Activated naive CD8-positive, alpha-beta T cell treated with anti-CD3 and anti-CD28 coated beads, Interleukin-2, amount 10 ng/mL, durations not matched to agents 7 days and 5 days (primary cell): ENCODE measurements around the gene TSPAN18. TPM values are rescaled to one million over a fixed set of nuclear protein-coding genes. Genes with fewer than 3 reads are reported as not detected.

ENCODE experiments used
- ATAC-seq: fragments of 150-1000 bp; cut with Tn5 transposase; one replicate; pipeline ENCODE4 v1.10.0; 2021; ENCODE audit warnings: low read depth, moderate library complexity
- POLR2A ChIA-PET: fragments of 350-600 bp; sonication (Branson Sonifier 250); formaldehyde crosslinking; loops from one replicate; lab custom pipeline; 2021; ENCODE audit warnings: antibody characterized with exemption; lab: Charles Lee
- DNase-seq: peaks from one replicate; pipeline ENCODE4 v3.0.0; 2021
- H3K27ac Mint-ChIP-seq: one replicate; pipeline ENCODE4 v1.8.0; 2022; ENCODE audit warnings: mild to moderate bottlenecking, mixed read lengths
- H3K27me3 Mint-ChIP-seq: one replicate; pipeline ENCODE4 v1.8.0; 2022; ENCODE audit warnings: mild to moderate bottlenecking, moderate library complexity, mixed read lengths
- H3K36me3 Mint-ChIP-seq: one replicate; pipeline ENCODE4 v1.8.0; 2021; ENCODE audit warnings: mild to moderate bottlenecking, mixed read lengths
- H3K4me1 Mint-ChIP-seq: one replicate; pipeline ENCODE4 v1.8.0; 2021; ENCODE audit warnings: mixed read lengths
- H3K4me3 Mint-ChIP-seq: one replicate; pipeline ENCODE4 v1.8.0; 2022; ENCODE audit warnings: mild to moderate bottlenecking, moderate library complexity, mixed read lengths
- H3K9me3 Mint-ChIP-seq: one replicate; pipeline ENCODE4 v1.8.0; 2021; ENCODE audit warnings: mixed read lengths
- total RNA-seq, 2 experiments: library from RNA; stranded (reverse); gene quantifications; one replicate each; pipeline ENCODE4 v1.2.3, GENCODE V29; 2021

The TSPAN18 gene
- total RNA-seq, 2 experiments from 2014 or later, result 4.9 to 5.2 TPM

DNA sequence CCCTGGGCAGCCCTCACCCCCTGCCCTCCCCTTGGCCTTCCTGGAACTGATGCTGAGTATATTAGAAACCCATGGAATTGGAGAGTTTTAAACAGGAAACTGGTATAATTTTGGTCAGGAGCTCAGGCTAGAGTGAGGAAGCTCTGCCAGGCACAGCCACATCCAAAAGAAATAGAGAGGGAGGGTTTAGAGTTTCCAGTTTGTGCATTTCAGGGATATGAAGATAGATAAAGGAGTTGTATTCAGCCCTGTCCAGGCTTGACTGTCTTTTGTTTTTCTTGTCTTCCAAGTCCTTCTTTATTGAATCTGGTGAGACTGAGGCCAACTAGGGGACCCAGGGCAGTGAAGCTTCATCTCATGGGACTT is 71.8 kb downstream of the TSPAN18 start:
- no peak overlapping the region for H3K4me3 Mint-ChIP-seq
- ATAC-seq (no peak), DNase-seq (no peak)
- H3K36me3 Mint-ChIP-seq, result no peaks in the 10 kb centered on the region
- no peaks in the 10 kb centered on the region for H3K4me1 Mint-ChIP-seq
- H3K9me3 Mint-ChIP-seq, result no peaks in the 10 kb centered on the region
- POLR2A ChIA-PET, result no interaction called here
- H3K27ac Mint-ChIP-seq, result no peak overlapping the region
- peaks cover 14% of the 10 kb centered on the region for H3K27me3 Mint-ChIP-seq

DNA sequence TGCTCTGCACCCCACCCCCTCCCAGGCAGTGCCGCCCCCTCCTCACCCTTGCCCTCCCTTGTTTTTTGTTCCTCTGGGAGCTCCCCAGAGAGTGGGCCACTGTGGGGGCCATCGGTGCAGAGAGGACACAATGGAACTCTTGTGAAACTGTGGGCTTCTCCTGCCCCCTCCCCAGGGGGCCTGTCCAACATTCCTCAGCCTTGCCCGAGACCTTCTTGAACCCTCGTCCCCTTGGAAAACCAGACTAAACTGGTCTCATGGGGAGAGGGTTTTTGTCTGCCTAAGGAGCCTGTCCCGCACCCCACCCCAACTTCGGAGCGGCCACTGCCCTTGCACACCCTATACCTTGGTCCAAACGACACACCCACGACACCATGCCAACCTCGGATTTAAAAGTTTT is 72.2 kb downstream of the TSPAN18 start:
- Mint-ChIP-seq H3K4me1 (no peaks in the 10 kb centered on the region), H3K9me3 (no peaks in the 10 kb centered on the region), H3K4me3 (no peak overlapping the region), H3K36me3 (no peaks in the 10 kb centered on the region), H3K27me3 (peaks cover 14% of the 10 kb centered on the region), H3K27ac (no peak overlapping the region)
- no peak for ATAC-seq
- DNase-seq, result no peak
- POLR2A ChIA-PET, result no interaction called here

- no peak overlapping the region for H3K27ac Mint-ChIP-seq
- no peaks in the 10 kb centered on the region for H3K4me1 Mint-ChIP-seq
- POLR2A ChIA-PET, result no interaction called here
- peaks cover 16% of the 10 kb centered on the region for H3K27me3 Mint-ChIP-seq
- no peaks in the 10 kb centered on the region for H3K36me3 Mint-ChIP-seq
- no peaks in the 10 kb centered on the region for H3K9me3 Mint-ChIP-seq
- ATAC-seq (no peak), DNase-seq (no peak)
- H3K4me3 Mint-ChIP-seq, result no peak overlapping the region
Measured at GRCh38 chr11:44802347-44802746, 75.6 kb downstream of the TSPAN18 start.

- no peak for DNase-seq
- no peak for ATAC-seq
- Mint-ChIP-seq H3K36me3 (no peaks in the 10 kb centered on the region), H3K9me3 (no peaks in the 10 kb centered on the region), H3K27me3 (peaks cover 16% of the 10 kb centered on the region), H3K27ac (no peak overlapping the region), H3K4me3 (no peak overlapping the region), H3K4me1 (no peaks in the 10 kb centered on the region)
- POLR2A ChIA-PET, result no interaction called here
Measured at GRCh38 chr11:44803009-44803408, 76.2 kb downstream of the TSPAN18 start.

DNA sequence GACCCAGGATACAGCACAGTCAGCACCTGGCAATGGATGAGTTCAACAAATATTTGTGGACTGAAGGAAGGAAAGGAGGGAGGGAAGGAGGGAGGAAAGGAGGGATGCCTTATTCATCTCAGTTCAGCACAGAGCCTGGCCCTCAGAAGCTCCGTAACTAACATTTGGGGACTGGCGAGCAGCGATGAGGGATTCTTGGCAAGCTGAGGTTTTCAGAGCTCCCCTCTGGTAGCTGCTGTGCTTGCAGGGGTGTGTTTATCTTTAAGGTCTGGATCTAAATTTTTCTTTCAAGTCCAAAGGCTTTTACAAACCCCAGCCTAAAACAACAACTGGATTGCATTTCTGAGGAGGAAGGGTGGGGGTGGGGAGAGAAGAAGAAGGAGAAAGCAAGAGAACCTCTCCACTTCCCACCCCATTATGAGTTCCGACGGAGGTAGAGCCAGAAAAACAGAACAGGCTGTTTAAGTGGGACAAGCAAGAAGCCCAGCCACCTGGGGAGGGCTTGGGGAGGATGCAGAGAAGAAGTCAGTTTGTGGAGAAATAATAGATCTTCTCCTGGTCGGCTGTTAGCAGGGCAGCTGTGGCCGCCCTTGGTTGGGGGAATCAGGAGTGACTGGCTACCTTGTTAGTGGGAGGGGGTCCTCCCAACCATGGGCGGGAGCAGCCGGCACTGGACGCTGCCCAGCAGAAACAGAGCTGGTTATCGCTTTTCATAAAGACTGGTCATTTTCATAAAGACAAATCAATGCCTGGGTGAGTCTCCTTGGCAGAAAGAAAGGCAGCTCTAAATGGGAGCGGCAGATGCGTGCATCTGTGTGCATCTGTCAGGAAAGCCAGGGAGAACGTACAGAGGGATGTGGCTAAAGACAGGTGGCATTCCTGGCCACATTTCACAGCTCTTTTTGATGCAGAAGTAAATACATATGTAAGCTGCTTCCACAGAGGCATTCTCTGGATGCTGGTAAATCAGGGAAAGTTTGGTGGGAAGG is 78.0 kb downstream of the TSPAN18 start:
- no peaks in the 10 kb centered on the region for H3K36me3 Mint-ChIP-seq
- no peak overlapping the region for H3K27ac Mint-ChIP-seq
- H3K9me3 Mint-ChIP-seq, result no peaks in the 10 kb centered on the region
- peaks cover 14% of the 10 kb centered on the region for H3K27me3 Mint-ChIP-seq
- ATAC-seq, result no peak
- H3K4me3 Mint-ChIP-seq, result no peak overlapping the region
- H3K4me1 Mint-ChIP-seq, result no peaks in the 10 kb centered on the region
- POLR2A ChIA-PET, result no interaction called here
- DNase-seq, result no peak

GRCh38 chr11:44805596-44805995 is 78.8 kb downstream of the TSPAN18 start:
- ATAC-seq (no peak), DNase-seq (no peak)
- H3K36me3 Mint-ChIP-seq, result no peaks in the 10 kb centered on the region
- no peaks in the 10 kb centered on the region for H3K4me1 Mint-ChIP-seq
- no peak overlapping the region for H3K4me3 Mint-ChIP-seq
- H3K27ac Mint-ChIP-seq, result no peak overlapping the region
- POLR2A ChIA-PET, result no interaction called here
- H3K9me3 Mint-ChIP-seq, result no peaks in the 10 kb centered on the region
- peaks cover 14% of the 10 kb centered on the region for H3K27me3 Mint-ChIP-seq

- ATAC-seq, result no peak
- H3K4me1 Mint-ChIP-seq, result no peaks in the 10 kb centered on the region
- DNase-seq, result no peak
- no peaks in the 10 kb centered on the region for H3K36me3 Mint-ChIP-seq
- H3K4me3 Mint-ChIP-seq, result no peak overlapping the region
- H3K27ac Mint-ChIP-seq, result no peak overlapping the region
- POLR2A ChIA-PET, result no interaction called here
- no peaks in the 10 kb centered on the region for H3K9me3 Mint-ChIP-seq
- peaks cover 5% of the 10 kb centered on the region for H3K27me3 Mint-ChIP-seq
Measured at GRCh38 chr11:44808053-44808753, 81.4 kb downstream of the TSPAN18 start.

- Mint-ChIP-seq H3K4me3 (no peak overlapping the region), H3K27me3 (peaks cover 2% of the 10 kb centered on the region), H3K27ac (no peak overlapping the region), H3K4me1 (no peaks in the 10 kb centered on the region), H3K9me3 (no peaks in the 10 kb centered on the region), H3K36me3 (no peaks in the 10 kb centered on the region)
- DNase-seq, result no peak
- ATAC-seq, result no peak
- POLR2A ChIA-PET, result no interaction called here
Measured at GRCh38 chr11:44809283-44809682, 82.5 kb downstream of the TSPAN18 start.

DNA sequence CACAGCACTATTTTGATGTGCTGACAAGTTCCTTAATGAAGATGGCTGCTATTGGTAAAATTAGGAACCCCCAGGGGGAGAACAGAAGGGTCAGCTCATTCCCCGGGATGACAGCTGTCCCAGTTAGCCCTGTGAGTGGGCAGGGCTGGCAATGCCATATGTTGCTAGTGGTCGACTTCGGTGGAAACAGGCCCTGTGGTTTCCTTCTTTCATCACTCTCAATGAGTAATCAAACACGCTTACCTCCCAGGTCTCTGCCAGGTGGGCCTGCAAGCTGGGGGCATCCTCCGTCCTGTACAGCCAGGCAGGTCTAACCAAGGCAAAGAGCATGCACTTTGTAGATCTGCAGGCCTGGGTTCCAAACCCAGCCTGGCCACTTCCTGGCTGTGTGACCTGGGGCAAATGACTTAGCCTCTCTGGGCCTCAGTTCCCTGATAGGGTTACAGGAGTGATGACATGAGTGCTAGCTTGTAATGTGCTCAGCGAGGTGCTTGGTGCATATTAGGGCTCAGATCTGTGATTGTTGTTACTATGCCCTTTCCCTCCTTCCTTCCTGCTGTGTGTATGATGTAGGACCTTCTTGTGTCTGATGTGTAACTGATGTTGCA is 85.2 kb downstream of the TSPAN18 start:
- H3K27me3 Mint-ChIP-seq, result peaks cover 3% of the 10 kb centered on the region
- ATAC-seq, result no peak
- no peaks in the 10 kb centered on the region for H3K36me3 Mint-ChIP-seq

DNA sequence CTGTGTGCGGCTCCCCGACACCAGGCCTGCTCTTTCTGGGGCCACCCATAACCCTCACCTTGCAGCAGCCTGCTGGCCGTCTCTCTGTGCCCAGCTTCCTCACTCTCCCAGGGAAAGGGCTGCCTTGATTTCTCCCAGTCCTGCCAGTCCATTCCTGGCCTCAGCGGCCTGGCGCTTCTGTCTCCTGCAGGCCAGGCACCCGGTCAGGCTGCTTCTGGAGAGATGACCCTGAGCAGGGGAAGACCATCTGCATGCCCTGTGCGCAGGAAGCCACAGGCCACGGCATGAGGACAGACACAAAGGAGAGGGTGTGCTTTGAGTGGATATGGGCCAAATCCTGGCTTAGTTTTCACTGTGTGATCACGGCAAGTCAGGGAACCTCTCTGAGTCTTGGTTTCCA is 86.2 kb downstream of the TSPAN18 start:
- H3K27me3 Mint-ChIP-seq, result peaks cover 3% of the 10 kb centered on the region
- no peak overlapping the region for H3K27ac Mint-ChIP-seq
- no peaks in the 10 kb centered on the region for H3K9me3 Mint-ChIP-seq
- no peak overlapping the region for H3K4me3 Mint-ChIP-seq
- no peaks in the 10 kb centered on the region for H3K36me3 Mint-ChIP-seq
- DNase-seq (no peak), ATAC-seq (no peak)
- POLR2A ChIA-PET, result no interaction called here
- H3K4me1 Mint-ChIP-seq, result peaks cover 3% of the 10 kb centered on the region

More for the DNA sequence above, 85.2 kb downstream of the TSPAN18 start:
- Mint-ChIP-seq H3K4me3 (no peak overlapping the region), H3K9me3 (no peaks in the 10 kb centered on the region), H3K4me1 (no peaks in the 10 kb centered on the region), H3K27ac (no peak overlapping the region)
- POLR2A ChIA-PET, result no interaction called here
- DNase-seq, result no peak

GRCh38 chr11:44813401-44813800 is 86.6 kb downstream of the TSPAN18 start:
- Mint-ChIP-seq H3K4me3 (no peak overlapping the region), H3K4me1 (peaks cover 3% of the 10 kb centered on the region), H3K9me3 (no peaks in the 10 kb centered on the region), H3K27me3 (peaks cover 3% of the 10 kb centered on the region), H3K36me3 (no peaks in the 10 kb centered on the region), H3K27ac (no peak overlapping the region)
- POLR2A ChIA-PET, result no interaction called here
- ATAC-seq, result no peak
- no peak for DNase-seq

GRCh38 chr11:44814881-44815592 is 88.3 kb downstream of the TSPAN18 start:
- H3K4me3 Mint-ChIP-seq, result no peak overlapping the region

GRCh38 chr11:44815917-44816456 is 89.2 kb downstream of the TSPAN18 start:
- ATAC-seq (no peak), DNase-seq (no peak)
- H3K27me3 Mint-ChIP-seq, result peaks cover 3% of the 10 kb centered on the region
- H3K36me3 Mint-ChIP-seq, result no peaks in the 10 kb centered on the region
- peaks cover 3% of the 10 kb centered on the region for H3K4me1 Mint-ChIP-seq
- no peak overlapping the region for H3K4me3 Mint-ChIP-seq
- H3K27ac Mint-ChIP-seq, result no peak overlapping the region
- H3K9me3 Mint-ChIP-seq, result no peaks in the 10 kb centered on the region
- POLR2A ChIA-PET, result no interaction called here

More at GRCh38 chr11:44814881-44815592, 88.3 kb downstream of the TSPAN18 start:
- H3K36me3 Mint-ChIP-seq, result no peaks in the 10 kb centered on the region
- H3K9me3 Mint-ChIP-seq, result no peaks in the 10 kb centered on the region
- H3K27ac Mint-ChIP-seq, result no peak overlapping the region
- peaks cover 3% of the 10 kb centered on the region for H3K4me1 Mint-ChIP-seq
- DNase-seq, result no peak
- POLR2A ChIA-PET, result no interaction called here
- no peak for ATAC-seq
- peaks cover 3% of the 10 kb centered on the region for H3K27me3 Mint-ChIP-seq
